HG02763 (cell line): ENCODE data around the gene KRT7.
"Not testable (repeated sequence)": the region's sequence is repeated elsewhere in the genome, so short reads cannot be mapped to it uniquely, and the experiment has no call there.

ENCODE experiments used
- ATAC-seq: cut with Tn5 transposase; IDR thresholded peaks from one replicate; pipeline ENCODE4 v1.9.1; 2021; ENCODE audit warnings: mild to moderate bottlenecking, moderate library complexity; ENCODE audit not compliant: unreplicated experiment

The KRT7 gene

DNA sequence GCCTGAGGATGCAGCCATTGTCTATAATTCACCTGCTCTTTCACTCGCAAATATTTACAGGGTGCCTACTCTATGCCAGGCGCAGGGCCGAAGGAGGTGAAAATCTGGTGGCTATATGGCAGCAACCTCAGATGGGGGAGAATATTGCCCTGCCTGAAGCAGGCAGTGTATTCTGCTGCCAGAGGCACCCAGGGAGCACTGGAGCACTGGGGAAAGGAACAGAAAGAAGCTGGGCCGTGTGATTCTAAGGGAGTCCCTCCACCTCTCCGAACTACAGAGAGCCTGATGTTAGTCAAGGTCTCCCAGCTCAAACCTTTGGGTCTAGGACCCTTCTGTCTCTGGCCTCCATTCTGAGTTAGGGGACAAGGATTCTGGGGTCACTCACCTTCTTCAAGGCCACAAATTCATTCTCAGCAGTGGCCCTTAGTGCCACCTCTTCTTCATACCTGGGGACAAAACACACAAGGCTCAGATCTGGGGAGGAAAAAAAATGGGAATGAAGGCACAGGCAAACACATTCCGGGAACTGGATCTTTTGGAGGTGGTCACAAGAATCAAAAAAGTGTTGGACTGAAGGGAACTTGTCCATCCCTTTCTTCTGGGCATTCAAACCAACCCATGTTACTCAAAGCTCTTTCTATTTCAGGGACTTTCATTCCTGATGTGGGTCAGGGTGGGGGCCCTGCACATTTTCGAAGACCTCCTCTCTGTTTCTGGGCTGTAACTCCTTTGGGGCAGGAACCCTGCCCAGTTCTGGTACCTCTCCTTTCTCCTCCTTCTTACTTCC lies 22.1 kb downstream of the KRT7 start:
- ATAC-seq: no peak

DNA sequence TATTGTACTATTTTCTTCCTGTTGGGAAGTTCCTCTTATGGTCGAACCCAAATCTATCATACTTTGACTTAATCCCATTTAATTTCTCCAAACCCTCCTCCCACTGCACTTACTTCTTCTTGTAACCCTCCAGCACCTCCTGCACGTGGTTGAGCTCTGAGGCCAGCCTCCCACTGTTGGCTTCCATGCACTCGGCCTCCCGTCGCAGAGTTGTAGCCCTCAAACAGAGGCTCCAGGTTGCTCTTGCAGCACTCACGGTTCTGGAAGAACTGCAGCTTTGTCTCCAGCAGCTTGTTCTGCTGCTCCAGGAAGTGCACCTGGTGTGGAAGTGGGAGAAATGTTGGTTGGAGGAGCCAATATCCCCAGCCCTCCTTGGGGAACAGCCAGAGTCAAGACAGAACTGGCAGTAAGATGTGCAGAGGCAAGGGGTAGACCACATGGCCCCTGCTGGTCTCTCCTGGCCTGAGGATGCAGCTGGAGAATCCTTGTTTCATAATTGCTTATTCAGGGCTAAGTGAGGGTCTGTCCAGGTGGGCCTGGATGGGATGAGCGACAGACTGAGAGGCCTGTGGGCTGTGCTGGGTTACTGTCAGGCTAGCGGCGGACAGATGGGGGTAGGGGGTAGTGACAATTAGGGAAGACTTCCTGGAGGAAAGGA lies 23.0 kb downstream of the KRT7 start:
- no peak for ATAC-seq

GRCh38 chr12:52256584-52256935 lies 23.5 kb downstream of the KRT7 start:
- no peak for ATAC-seq

DNA sequence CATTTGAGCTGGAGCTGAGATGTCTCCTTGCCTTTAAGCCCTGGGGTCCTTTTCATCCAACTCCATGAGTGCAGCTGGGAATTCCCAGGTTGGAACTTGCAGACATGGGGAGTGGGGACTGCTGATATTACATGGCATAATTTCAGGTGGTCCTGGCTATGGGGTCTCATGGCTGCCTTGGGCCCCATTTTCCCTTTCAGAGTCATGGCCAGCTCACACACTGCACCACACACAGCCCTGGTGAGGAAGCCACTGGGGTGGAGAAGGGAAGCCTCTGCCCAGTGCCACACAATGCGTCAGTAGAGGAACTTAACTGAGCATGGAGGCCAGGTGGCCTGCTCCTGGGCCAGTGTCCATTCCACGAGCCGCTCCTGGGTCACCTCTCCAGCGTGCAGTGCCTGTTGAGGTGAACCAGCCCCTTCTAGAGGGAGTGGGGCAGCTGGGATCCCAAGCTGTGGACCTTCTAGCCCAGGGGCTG lies 24.1 kb downstream of the KRT7 start:
- no peak for ATAC-seq

- ATAC-seq: not testable (repeated sequence)
Measured at GRCh38 chr12:52257922-52258321, 24.9 kb downstream of the KRT7 start.

GRCh38 chr12:52258335-52258901 lies 25.4 kb downstream of the KRT7 start:
- ATAC-seq: no peak

- ATAC-seq: no peak
Measured at GRCh38 chr12:52259657-52260243, 26.7 kb downstream of the KRT7 start.

DNA sequence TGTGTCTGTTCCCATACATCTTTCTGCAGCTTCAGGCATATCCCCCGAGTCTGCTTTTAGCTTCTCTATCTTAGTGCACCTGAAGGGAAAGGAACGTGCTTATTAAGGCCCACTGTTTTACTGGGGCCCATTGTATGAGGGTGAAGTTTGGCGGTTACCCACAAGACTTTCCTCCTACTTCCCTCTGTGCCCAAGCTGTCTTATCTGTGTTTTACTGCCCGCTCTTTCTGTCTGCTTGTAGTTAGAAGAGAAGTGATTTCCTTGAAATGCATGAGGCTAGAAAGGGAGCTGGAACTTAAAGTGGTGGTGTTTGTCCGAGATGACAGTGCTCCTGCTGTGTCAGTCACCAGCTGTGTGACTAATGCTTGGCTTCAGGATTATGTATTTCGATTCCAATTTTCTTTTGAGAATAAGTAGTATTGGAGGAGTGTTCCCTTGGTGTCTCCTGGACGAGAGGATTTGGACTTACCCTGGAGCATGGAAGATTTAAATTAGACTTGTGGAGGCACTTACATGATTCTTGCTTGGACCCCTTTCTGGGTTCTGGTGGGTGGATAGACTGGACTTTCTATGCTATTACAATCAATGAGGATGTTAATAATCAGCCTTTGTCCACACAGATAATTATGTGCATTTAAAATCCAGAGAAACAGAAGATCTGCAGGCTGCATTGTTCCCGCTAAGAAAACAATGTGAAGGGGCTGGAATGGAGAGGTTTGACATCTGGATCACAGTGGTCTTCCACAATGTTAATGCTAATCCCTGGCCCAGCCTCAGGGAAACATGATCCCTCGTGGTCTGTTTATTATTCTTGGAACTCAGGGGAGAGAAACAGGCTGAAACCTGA lies 27.5 kb downstream of the KRT7 start:
- ATAC-seq: no peak

- no peak for ATAC-seq
Measured at GRCh38 chr12:52261208-52261484, 28.1 kb downstream of the KRT7 start.

DNA sequence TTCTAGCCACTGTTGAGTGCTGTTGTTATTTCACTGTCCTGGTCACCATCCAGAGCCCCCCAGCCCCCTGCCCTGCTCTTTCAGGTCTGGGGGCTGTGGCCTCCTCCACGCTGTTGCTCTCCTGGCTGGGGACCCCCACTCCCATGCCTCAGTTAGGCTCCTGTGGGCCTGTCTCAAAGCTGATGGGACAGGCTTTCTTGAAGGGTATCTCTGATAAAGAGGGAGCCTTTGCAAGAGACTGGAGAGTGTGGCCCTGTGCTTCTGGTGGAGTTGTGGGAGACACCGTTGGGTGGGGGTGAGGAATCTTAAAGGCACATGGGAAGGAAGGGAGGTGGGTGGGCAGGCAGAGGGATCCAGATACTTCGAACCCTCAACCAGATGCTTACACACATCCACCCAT lies 29.2 kb downstream of the KRT7 start:
- no peak for ATAC-seq

DNA sequence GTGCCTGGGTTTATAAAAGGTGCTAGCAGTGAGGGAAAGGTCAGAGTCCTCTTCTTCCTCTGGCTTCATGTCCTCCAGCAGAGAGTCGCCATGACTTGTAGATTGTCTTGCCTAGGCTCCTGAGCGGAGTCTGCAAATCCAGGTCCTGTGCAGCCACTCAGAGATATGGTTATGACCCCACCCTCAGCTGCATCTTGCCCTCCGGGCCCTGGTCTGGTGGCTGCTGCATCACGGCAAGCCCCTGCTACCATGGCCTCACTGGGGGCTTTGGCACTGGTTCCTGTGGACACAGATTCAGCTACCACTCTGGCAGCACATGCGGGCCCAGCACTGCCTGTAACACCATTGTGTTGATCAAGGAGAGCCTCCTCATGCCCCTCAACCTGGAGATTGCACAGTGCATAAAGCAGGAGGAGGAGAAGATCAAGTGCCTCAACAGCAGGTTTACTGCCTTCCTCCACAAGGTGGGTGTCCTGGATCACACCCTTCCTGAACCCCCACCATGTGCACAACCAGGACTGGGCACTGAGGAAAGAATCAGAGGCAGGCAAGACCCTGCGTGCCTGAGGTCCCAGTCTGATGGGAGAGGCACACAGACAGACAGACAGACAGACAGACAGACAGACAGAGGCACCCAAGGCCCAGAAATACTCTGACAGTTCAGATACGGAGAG lies 30.9 kb downstream of the KRT7 start:
- no peak for ATAC-seq

DNA sequence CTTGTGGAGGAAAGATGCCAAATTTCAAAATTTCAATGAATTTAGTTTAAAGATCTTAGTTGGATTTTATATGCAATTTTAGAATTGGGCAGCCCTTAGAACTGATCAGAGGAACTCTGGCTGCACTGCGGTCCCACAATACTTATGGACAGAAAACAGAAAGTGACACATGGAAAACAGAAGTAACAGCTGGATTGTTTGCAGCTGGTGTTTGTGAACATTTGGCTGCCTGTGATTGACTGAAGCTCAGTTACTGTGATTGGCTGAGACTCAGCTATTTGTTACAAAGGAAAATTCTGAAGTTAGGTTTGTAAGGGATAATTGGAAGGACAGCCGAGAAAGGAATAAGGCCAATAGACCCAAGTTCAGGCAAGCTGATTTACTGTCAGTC lies 31.4 kb downstream of the KRT7 start:
- no peak for ATAC-seq

DNA sequence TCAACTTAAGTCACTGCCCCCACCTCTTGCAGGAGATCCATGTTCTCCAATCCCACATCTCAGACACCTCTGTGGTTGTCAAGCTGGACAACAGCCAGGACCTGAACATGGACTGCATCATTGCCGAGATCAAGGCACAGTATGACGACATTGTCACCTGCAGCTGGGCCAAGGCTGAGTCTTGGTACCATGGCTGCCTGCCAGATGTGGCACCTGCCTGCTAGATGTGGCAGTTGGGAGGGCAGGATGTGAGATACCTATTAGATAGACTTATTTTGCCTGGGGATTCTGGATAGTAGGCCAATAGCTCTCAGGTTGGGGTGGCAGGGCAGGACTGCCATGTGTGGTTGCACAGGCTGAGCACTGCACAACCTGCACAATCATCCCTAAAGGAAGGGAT lies 33.5 kb downstream of the KRT7 start:
- ATAC-seq: no peak

DNA sequence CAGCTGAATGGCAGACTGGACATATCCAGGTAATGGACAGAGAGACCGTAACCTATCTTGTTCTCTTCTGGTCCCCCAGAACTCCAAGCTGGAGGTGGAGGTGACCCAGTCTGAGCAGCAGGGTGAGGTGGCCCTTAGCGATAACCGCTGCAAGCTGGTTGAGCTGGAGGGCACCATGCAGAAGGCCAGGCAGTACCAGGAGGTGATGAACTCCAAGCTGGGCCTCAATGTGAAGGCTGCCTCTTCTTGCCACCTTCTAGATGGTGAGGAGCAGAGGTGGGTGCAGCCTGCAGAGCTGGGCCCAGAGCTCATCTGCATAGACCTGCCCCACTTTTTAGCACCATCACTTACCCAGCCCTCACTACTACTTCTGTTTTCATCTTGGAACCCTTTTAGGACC lies 34.2 kb downstream of the KRT7 start:
- no peak for ATAC-seq

GRCh38 chr12:52267699-52268098 lies 34.7 kb downstream of the KRT7 start:
- ATAC-seq: no peak

DNA sequence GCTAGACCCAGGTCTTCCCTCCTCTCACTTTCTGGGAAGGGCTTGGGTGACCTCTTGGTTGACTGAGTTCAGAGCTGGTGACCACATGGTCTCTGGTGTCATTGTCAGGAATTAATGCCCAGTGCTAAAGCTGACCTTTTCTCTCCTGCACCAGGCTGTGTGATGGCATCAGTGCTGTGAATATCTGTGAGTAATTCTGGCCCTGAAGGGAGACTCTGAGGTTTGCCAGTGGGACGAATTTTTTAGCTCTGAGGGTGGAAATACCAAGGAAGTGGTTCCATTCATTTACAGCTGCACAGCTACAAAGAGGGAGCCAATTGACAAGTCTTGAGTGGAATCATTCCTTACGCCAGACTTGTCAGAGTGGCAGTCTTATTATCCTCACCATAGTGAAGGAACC lies 35.2 kb downstream of the KRT7 start:
- no peak for ATAC-seq

- ATAC-seq: no peak
Measured at GRCh38 chr12:52270541-52271070, 37.6 kb downstream of the KRT7 start.

- no peak for ATAC-seq
Measured at GRCh38 chr12:52271158-52271557, 38.1 kb downstream of the KRT7 start.

- no peak for ATAC-seq
Measured at GRCh38 chr12:52274521-52275120, 41.6 kb downstream of the KRT7 start, which contains the start of gene KRT86. Gene KRT86 (plus strand): TSS chr12:52274645. CDS start chr12:52301917, 27,272 bp downstream.

GRCh38 chr12:52275686-52276085 lies 42.6 kb downstream of the KRT7 start:
- no peak for ATAC-seq
